Prostate gland (tissue), 2 donors: ENCODE results near the gene TMEM255A.

ENCODE experiments used
- CTCF ChIP-seq, 4 experiments: fragments of 200-600 bp in 2 of 4; fragments of 450-650 bp in 2 of 4; sonication (generic) in 2 of 4; IDR thresholded peaks; 1 replicate in 3 of 4; 2 replicates in 1 of 4; pipeline ENCODE4 v1.5.1; 2016 to 2019; ENCODE audit warnings: antibody characterized with exemption in 4 of 4, mild to moderate bottlenecking in 2 of 4, moderate library complexity in 2 of 4
- POLR2A ChIP-seq: fragments of 450-650 bp; IDR thresholded peaks from one replicate; pipeline ENCODE4 v1.6.1; 2016; ENCODE audit warnings: antibody characterized with exemption, mild to moderate bottlenecking
- POLR2AphosphoS5 ChIP-seq: sonication (generic); formaldehyde crosslinking; IDR thresholded peaks from one replicate; pipeline ENCODE4 v1.6.1; 2017; ENCODE audit warnings: antibody characterized with exemption

- TF ChIP-seq POLR2AphosphoS5 (no peak), POLR2A (no peak), CTCF (IDR thresholded peaks at IDR 0.05) (no peak)
These were observed 28.6 kb downstream of the TMEM255A start for GRCh38 chrX:120282697-120283096.
